SHP77 treated with DMSO at 0.1 percent for 48 hours (cell line): Measurements from ENCODE around the gene TNNI3K.

Experiments
- DNase-seq: peaks from one replicate; lab custom pipeline; 2025; lab: John Stamatoyannopoulos, UW

TNNI3K gene

DNA sequence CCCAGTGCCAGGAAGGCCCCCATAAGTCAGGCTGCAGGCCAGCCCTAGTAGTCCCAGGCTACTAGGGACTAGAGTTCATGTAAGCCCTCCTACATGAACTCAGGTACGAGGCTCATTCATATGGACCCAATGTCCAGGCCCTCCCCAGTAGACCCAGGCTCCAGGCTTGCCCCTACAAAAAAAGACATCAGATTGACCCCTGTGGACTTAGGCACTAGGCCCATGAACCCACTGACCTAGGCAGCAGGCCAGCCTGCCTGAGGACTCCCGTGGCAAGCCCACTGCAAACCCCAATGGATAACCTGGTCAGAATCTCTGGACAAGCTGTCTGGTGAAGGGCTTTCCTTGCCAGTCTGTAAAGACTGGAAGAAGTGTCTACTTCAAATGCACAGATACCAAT lies 51.2 kb downstream of the TNNI3K start:
- no peak for DNase-seq

DNA sequence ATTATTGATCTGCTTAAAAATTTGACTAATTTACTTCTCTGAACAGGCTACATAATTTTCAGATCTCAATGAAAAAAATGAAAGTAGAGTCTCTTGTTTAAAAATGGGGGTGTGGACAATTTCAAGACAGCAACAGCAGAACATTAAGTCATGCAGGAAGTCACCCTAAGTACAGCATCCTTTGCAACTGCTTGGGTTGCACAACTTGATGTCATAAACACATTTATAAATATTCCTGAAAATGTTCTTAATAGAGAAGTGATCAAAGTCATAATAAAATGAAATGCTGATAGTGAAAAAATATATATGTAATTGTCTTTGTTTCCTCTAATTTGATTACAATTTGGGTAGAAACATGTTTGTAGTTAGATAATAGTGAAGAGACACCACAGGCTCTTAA lies 79.3 kb downstream of the TNNI3K start:
- DNase-seq: no peak

GRCh38 chr1:74316302-74316701 lies 81.1 kb downstream of the TNNI3K start:
- DNase-seq: no peak

DNA sequence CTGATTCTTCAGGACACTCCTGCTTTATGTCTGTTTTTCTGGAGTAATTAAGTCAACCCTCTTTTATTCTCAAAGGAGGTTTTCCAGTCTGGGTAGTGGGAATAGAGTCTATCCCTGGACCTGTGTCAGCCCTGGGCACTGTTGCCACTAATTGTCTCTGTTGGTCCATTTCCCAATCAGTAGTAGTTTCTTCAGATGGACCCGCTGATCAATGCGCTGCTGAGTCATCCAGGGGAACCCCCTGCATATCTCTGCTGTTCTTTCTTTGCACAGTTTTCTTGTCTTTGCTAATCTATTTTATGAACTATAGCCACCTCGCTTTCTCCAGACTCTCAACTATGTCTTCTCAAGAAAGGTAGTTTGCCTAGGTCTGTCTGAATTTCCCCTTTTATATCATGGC lies 82.5 kb downstream of the TNNI3K start:
- DNase-seq: no peak

GRCh38 chr1:74323937-74324473 lies 88.8 kb downstream of the TNNI3K start:
- no peak for DNase-seq

DNA sequence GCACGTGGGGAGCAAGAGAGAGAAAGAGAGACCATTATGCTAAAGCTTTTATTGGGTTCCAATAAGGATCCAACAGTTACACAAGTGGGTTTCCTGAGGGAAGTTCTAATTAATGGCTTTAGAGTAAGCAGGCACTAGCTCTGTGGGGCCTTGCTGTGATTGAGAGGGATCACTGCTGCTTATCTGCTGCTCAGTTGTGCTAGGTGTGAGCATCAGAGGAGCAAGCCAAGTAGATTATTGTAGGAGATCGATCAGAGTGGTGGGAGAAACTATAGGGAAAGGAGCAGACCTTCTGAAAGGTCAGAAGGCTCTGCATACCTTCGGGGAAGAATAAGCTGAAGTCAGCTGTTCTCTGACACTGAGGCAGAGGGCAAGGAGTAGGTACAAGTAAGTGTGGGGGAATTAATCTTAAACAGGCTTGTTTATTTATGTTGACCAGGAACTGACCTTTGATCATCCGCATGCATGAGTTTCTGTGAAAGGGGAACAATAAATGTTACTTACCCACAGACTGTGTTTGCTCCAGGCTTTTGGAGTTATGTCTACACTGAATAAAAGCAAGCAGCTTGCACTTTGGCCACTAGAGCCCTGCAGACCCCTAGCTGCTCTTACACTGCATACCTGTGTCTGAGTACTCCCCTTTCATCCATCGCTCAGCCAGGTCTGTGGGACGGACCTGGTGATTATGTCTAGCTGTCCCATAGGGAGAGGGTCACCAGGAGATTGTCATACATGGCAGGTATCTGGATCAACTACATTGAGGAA lies 89.7 kb downstream of the TNNI3K start:
- DNase-seq: no peak

DNA sequence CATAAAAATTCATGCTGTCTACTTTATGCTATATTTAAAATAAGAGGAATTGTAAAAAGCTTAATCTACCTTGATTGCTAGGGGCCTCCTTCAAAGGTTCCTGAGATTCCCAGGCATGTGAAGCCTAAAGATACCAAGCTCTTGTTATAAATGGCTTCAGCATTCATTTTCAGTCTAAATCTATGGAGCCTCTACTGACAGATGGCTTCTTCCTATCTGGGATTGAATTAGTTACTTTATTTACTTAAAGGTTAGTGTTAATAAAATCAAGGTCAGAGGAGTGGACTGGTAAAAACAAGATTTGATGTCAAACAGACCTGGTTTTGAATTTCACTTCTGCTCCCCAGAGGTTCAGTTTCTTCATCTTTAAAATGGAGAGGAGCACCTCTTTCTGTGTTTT lies 93.7 kb downstream of the TNNI3K start:
- no peak for DNase-seq

- no peak for DNase-seq
Observed at GRCh38 chr1:74333244-74333643, 98.1 kb downstream of the TNNI3K start.

DNA sequence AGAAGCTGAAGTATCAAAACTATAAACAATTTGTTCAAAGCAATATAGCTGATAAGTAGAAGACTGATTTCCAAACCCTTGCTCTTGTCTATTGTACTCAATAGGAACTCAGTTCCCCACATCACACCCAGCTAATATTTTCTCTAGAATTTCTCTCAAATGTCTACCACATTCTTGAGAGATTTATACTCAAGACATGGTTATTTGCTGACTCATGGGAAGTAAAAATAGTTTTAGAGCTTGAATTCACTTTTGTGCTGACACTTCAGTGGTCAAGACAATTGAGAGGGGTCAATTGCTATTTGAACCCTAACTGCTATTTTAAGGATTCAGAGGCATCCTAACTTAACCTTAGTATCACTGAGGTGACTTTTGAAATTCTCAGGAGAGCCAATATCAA lies 99.0 kb downstream of the TNNI3K start:
- no peak for DNase-seq

GRCh38 chr1:74340656-74341055 lies 105.5 kb downstream of the TNNI3K start:
- no peak for DNase-seq

DNA sequence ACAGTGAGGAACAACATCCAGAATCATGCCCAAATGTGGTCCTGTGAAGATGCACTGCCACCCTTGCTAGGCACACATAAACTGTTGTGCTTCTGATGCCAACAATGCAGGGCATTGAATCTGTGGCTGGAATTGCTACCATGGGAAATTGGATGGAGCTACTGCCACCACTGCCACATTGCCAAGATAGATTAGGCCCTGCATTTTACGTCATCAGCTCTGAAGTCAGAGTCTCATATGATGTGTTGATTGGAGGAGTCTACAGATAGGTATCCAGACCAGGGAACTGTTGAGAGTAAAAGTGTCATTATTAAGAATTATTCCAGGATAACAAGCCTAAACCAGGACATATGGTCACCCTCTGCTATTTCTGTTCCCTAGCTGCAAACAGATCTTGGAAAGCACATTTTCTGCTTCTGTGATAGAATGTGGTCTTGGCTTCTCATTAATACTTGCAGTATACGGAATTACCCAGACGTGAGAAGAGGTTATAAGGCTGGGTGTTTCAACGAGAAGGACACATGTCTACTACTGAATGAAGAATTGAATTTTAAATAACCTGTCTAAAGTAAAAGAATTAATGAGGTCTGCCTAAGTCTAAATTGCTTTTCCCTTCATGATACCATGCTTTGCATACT lies 106.6 kb downstream of the TNNI3K start:
- no peak for DNase-seq

GRCh38 chr1:74343216-74343615 lies 108.0 kb downstream of the TNNI3K start:
- peak; percentile 56 for DNase-seq

DNA sequence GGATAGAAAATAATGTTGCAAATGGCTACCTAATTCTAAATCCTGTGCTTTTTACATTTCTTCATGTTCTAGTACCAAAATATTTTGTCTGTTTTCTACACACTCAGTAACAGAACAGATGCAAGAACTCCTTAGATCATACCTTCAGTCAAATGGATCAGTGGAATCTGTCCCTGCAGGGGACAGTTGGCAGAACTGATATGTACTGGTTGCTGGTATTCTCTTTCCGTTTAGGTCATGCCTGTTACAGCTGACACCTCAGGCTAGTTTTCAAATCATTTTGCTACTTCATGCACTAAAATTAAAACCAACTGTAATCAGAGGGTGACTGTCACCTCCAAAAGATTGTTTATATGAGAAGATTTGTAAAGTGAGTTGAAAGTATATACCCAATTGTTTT lies 109.2 kb downstream of the TNNI3K start:
- DNase-seq: no peak

GRCh38 chr1:74356493-74356892 lies 121.3 kb downstream of the TNNI3K start:
- DNase-seq: no peak

DNA sequence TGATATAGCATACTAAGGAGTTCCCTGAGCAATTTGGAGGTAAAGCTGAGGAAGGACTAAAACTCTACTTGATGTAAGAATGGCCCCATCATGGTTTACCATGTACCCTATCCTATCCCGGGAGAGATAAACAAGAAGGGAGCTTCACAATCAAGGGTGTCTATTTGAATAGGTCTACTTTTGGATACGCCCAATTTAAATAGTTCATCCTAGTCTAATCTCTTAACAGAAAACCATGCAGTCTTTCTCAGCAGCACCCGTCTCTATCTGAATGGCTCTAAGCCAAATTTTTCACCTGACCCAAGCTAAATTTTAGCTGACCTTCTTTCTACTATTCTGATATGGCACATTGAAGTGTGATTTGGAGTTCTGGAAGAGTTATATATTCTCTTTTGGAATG lies 122.0 kb downstream of the TNNI3K start:
- no peak for DNase-seq

DNA sequence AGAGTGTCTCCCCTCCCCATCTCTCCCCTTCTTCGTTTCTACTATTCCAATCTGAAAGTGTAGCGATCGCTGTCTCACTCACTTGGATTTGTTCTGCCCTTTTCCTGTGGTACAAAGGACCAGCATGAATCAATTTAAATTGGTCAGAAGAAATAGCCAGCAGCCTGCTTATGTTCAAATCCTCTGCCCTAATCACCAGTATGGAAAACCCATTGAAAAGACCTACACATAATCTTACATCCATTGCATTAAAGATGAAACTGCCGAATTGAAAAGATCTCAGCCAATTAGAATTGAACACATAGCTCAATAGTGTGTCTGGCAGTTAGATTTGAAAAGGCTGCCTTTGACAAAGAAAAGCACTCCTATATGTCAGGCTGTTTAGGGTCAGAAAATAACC lies 122.6 kb downstream of the TNNI3K start:
- DNase-seq: no peak

GRCh38 chr1:74362691-74363090 lies 127.5 kb downstream of the TNNI3K start:
- no peak for DNase-seq

GRCh38 chr1:74363220-74363619 lies 128.0 kb downstream of the TNNI3K start:
- DNase-seq: no peak

DNA sequence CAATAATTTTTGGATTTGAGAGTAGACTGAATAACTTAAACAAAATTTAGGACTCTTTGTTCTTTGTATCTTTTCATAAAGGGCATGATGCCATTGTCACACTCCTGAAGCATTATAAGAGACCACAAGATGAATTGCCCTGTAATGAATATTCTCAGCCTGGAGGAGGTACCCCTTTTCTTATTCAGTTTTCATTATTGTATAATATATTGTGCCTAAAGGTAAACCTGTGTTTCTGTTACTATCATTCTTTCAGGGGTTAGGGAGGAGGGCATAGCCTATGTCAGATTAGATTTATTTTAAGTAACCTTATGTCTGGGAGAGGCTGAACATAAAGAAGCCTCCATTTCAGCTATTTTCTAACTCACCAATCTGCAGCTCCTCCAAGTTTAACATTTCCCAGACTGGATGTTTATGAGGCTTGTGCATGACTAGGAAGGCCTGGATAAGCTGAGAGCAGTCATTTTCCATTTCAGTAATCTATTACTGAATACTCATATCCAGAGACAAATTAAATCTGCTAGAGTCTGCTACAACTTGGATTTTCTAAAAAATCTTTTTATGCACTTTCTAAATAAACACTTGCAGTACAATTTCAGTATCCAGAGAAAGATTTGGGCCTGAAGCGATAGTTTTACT lies 132.1 kb downstream of the TNNI3K start:
- DNase-seq: no peak

- DNase-seq: no peak
Observed at GRCh38 chr1:74368335-74368734, 133.1 kb downstream of the TNNI3K start.

- DNase-seq: no peak
Observed at GRCh38 chr1:74375376-74375775, 140.2 kb downstream of the TNNI3K start.

GRCh38 chr1:74380252-74380651 lies 145.1 kb downstream of the TNNI3K start:
- DNase-seq: no peak

- no peak for DNase-seq
Observed at GRCh38 chr1:74388855-74389254, 153.7 kb downstream of the TNNI3K start.
